B cell (primary cell): ENCODE measurements around the gene SAMD4A. TPM values are rescaled to one million over a fixed set of nuclear protein-coding genes. Genes with fewer than 3 reads are reported as not detected.

Experiments
- ATAC-seq: fragments of 200-7000 bp; cut with Tn5 transposase; one replicate; pipeline ENCODE4 v1.10.0; 2021; ENCODE audit warnings: low read depth, mild to moderate bottlenecking, moderate number of reproducible peaks, moderate library complexity
- CTCF ChIA-PET: fragments of 350-600 bp; sonication (Branson Sonifier 250); formaldehyde crosslinking; loops from one replicate; lab custom pipeline; 2021; ENCODE audit warnings: antibody characterized with exemption, inconsistent platforms; lab: Charles Lee
- POLR2A ChIA-PET: fragments of 350-600 bp; sonication (Branson Sonifier 250); formaldehyde crosslinking; loops from one replicate; lab custom pipeline; 2021; ENCODE audit warnings: antibody characterized with exemption; lab: Charles Lee
- DNase-seq: peaks from one replicate; pipeline ENCODE4 v3.0.0; 2013
- H2AFZ ChIP-seq: 2 replicates; pipeline ENCODE4 v1.6.1; 2012; ENCODE audit warnings: mild to moderate bottlenecking, low read depth, low read length; ENCODE audit not compliant: insufficient read depth, poor library complexity, severe bottlenecking
- H3K27ac ChIP-seq, 2 donors: 1 replicate in 1 of 2; 2 replicates in 1 of 2; pipeline ENCODE4 v1.5.1; 2012 to 2013; ENCODE audit warnings: low read length in 2 of 2, mild to moderate bottlenecking in 2 of 2, moderate library complexity in 1 of 2
- H3K27me3 ChIP-seq, 4 experiments: fragments of 200-600 bp in 1 of 4; sonication (generic) in 1 of 4; replicated peaks in 1 of 4; 1 replicate in 2 of 4; 2 replicates in 2 of 4; pipeline versions ENCODE4 v1.6.1 to v1.7.0; 2013 to 2016; ENCODE audit warnings: low read length in 3 of 4, mild to moderate bottlenecking in 2 of 4, mixed read lengths in 1 of 4, moderate library complexity in 1 of 4; ENCODE audit not compliant: insufficient read depth in 4 of 4, control insufficient read depth in 3 of 4; ENCODE audit errors: control extremely low read depth in 1 of 4
- H3K36me3 ChIP-seq, 2 experiments: replicated peaks in 1 of 2; 1 replicate in 1 of 2; 2 replicates in 1 of 2; pipeline versions ENCODE4 v1.6.1 to v1.7.1; 2013; ENCODE audit warnings: low read length in 1 of 2; ENCODE audit not compliant: insufficient read depth in 2 of 2, control insufficient read depth in 1 of 2; ENCODE audit errors: control extremely low read depth in 1 of 2, extremely low read depth in 1 of 2
- H3K4me1 ChIP-seq, 2 donors: fragments of 200-600 bp in 1 of 2; sonication (generic) in 1 of 2; 1 replicate in 1 of 2; 2 replicates in 1 of 2; pipeline versions ENCODE4 v1.5.1 to v1.6.1; 2013 to 2017; ENCODE audit warnings: low read length in 2 of 2; ENCODE audit not compliant: control insufficient read depth in 2 of 2, insufficient read depth in 2 of 2
- H3K4me2 ChIP-seq: replicated peaks from 2 replicates; pipeline ENCODE3; 2012; ENCODE audit warnings: mild to moderate bottlenecking, low read depth, low read length; ENCODE audit not compliant: poor library complexity, severe bottlenecking
- H3K4me3 ChIP-seq, 5 experiments: fragments of 200-600 bp in 1 of 5; sonication (generic) in 1 of 5; 1 replicate in 3 of 5; 2 replicates in 2 of 5; pipeline versions ENCODE4 v1.5.1 to v1.7.0; 2011 to 2016; ENCODE audit warnings: low read length in 4 of 5, mild to moderate bottlenecking in 4 of 5, low read depth in 2 of 5, control low read depth in 1 of 5, moderate library complexity in 1 of 5; ENCODE audit not compliant: insufficient read depth in 1 of 5; ENCODE audit errors: control extremely low read depth in 1 of 5, extremely low read depth in 1 of 5
- H3K79me2 ChIP-seq: fragments of 200-600 bp; sonication (generic); one replicate; pipeline ENCODE4 v1.6.0; 2016; ENCODE audit warnings: low read length; ENCODE audit not compliant: control insufficient read depth, insufficient read depth
- H3K9ac ChIP-seq: fragments of 200-600 bp; sonication (generic); 2 replicates; pipeline ENCODE4 v1.6.1; 2017; ENCODE audit warnings: mild to moderate bottlenecking, low read length, moderate library complexity
- H3K9me3 ChIP-seq, 3 donors: one replicate each; pipeline versions ENCODE4 v1.6.1 to v1.7.1; 2013; ENCODE audit warnings: low read length in 2 of 3; ENCODE audit not compliant: control insufficient read depth in 2 of 3, insufficient read depth in 1 of 3; ENCODE audit errors: control extremely low read depth in 1 of 3
- H4K20me1 ChIP-seq: 2 replicates; pipeline ENCODE4 v1.6.0; 2012; ENCODE audit warnings: mild to moderate bottlenecking, low read length; ENCODE audit not compliant: insufficient read depth, control insufficient read depth, poor library complexity, severe bottlenecking
- H3K27ac Mint-ChIP-seq: one replicate; pipeline ENCODE4 v1.8.0; 2021; ENCODE audit warnings: mixed read lengths
- H3K27me3 Mint-ChIP-seq: one replicate; pipeline ENCODE4 v1.8.0; 2021; ENCODE audit warnings: mixed read lengths
- H3K4me1 Mint-ChIP-seq: one replicate; pipeline ENCODE4 v1.8.0; 2021; ENCODE audit warnings: mixed read lengths
- H3K4me3 Mint-ChIP-seq: one replicate; pipeline ENCODE4 v1.8.0; 2021; ENCODE audit warnings: mixed read lengths
- H3K9me3 Mint-ChIP-seq: one replicate; pipeline ENCODE4 v1.8.0; 2022; ENCODE audit warnings: mixed read lengths; ENCODE audit not compliant: insufficient read depth
- CTCF ChIP-seq: fragments of 200-600 bp; IDR thresholded peaks from one replicate; pipeline ENCODE4 v1.8.0; 2022; ENCODE audit warnings: antibody characterized with exemption, mild to moderate bottlenecking
- EZH2 ChIP-seq: IDR thresholded peaks from 2 replicates; pipeline ENCODE4 v1.6.1; 2012; ENCODE audit warnings: borderline replicate concordance, low read depth, mild to moderate bottlenecking, moderate library complexity, low read length; ENCODE audit not compliant: insufficient read depth, poor library complexity, severe bottlenecking
- WGBS: methylation state at CpG from one replicate; pipeline ENCODE4 v1.1.5; 2013; ENCODE audit warnings: missing lambda C conversion rate; ENCODE audit not compliant: insufficient coverage; 5-methylcytosine and 5-hydroxymethylcytosine counted together
- intact Hi-C: fragments of 100-400 bp; cut with micrococcal nuclease; formaldehyde crosslinking; loops from one replicate; pipeline ENCODE4 v1.10.0; 2022
- polyA plus RNA-seq: library from polyadenylated mRNA; depleted of rRNA; stranded (reverse); fragments of >200 nt; gene quantifications from 2 replicates; pipeline ENCODE4 v1.2.3, GENCODE V29; 2012
- total RNA-seq, 2 donors: library from RNA; stranded (reverse); fragments of 120-200 nt in 1 of 2; gene quantifications; 1 replicate in 1 of 2; 2 replicates in 1 of 2; pipeline versions ENCODE4 v1.2.3 to v1.2.4, GENCODE V29; 2013 to 2022

SAMD4A gene
- total and polyA plus RNA-seq, 2 donors (not counting 1 experiment from before 2014, with no cell fraction given): 5.7 to 13.7 TPM

GRCh38 chr14:54702014-54702491, 135.1 kb downstream of the SAMD4A start:
- Histone ChIP-seq H3K4me1 (peaks cover 0 to 3% of the 10 kb centered on the region in 2 donors), H3K9ac (no peak overlapping the region), H3K4me3 (no peak overlapping the region), H3K36me3 (peaks cover 0 to 5% of the 10 kb centered on the region in 2 experiments), H3K27me3 (no peaks in the 10 kb centered on the region), H3K27ac (no peak overlapping the region), H2AFZ (no peak overlapping the region), H3K79me2 (peaks cover 26% of the 10 kb centered on the region), H3K9me3 (no peaks in the 10 kb centered on the region), H4K20me1 (no peaks in the 10 kb centered on the region), H3K4me2 (no peak overlapping the region)
- intact Hi-C loops: no loop called here
- TF ChIP-seq CTCF: no peak
- no peak for TF ChIP-seq EZH2
- ChIA-PET POLR2A (no interaction called here), CTCF (interaction anchor here (1.0 kb wide), 1 partner anchor 19 kb away, joined by 3 read pairs; no protein-coding TSS in a partner anchor)
- Mint-ChIP-seq H3K9me3 (no peaks in the 10 kb centered on the region), H3K27me3 (no peaks in the 10 kb centered on the region), H3K4me3 (no peak overlapping the region), H3K27ac (no peak overlapping the region), H3K4me1 (peaks cover 3% of the 10 kb centered on the region)
- WGBS: 100% methylated on average over 11 of the region's 12 CpGs
- no peak for DNase-seq
- ATAC-seq: no peak

GRCh38 chr14:54702492-54702891, 135.6 kb downstream of the SAMD4A start:
- no peak for DNase-seq
- H3K27me3 ChIP-seq: no peaks in the 10 kb centered on the region
- Mint-ChIP-seq H3K27me3 (no peaks in the 10 kb centered on the region), H3K9me3 (no peaks in the 10 kb centered on the region), H3K4me3 (no peak overlapping the region), H3K27ac (no peak overlapping the region), H3K4me1 (peaks cover 3% of the 10 kb centered on the region)
- H3K9ac ChIP-seq: no peak overlapping the region
- TF ChIP-seq CTCF (no peak), EZH2 (no peak)
- ChIA-PET CTCF (no interaction called here), POLR2A (no interaction called here)
- no peak overlapping the region for H3K4me3 ChIP-seq
- H3K79me2 ChIP-seq: peaks cover 29% of the 10 kb centered on the region
- WGBS: 100% methylated on average over 3 of the region's 5 CpGs
- H3K36me3 ChIP-seq: peaks cover 0 to 5% of the 10 kb centered on the region in 2 experiments
- no peak for ATAC-seq
- intact Hi-C loops: no loop called here
- no peak overlapping the region for H3K27ac ChIP-seq
- H2AFZ ChIP-seq: no peak overlapping the region
- H3K4me2 ChIP-seq: no peak overlapping the region
- H3K9me3 ChIP-seq: no peaks in the 10 kb centered on the region
- no peaks in the 10 kb centered on the region for H4K20me1 ChIP-seq
- peaks cover 0 to 5% of the 10 kb centered on the region in 2 donors for H3K4me1 ChIP-seq
